ENCODE results near the gene FLT1.

GRCh38 chr13:28493740-28494503, 1.0 kb downstream of the FLT1 start:
- TF ChIP-seq GATA2 (IDR thresholded peaks at IDR 0.05; ENCODE audit: low read depth, low read length): no peak
- TF ChIP-seq GATA3 (IDR thresholded peaks at IDR 0.05; ENCODE audit: low read depth, low read length): no peak

Measured in SH-SY5Y (cell line).